C4-2B (cell line): ENCODE measurements around the gene H2AZ2.
"Not testable (repeated sequence)": the region's sequence is repeated elsewhere in the genome, so short reads cannot be mapped to it uniquely, and the experiment has no call there.

ENCODE experiments used
- H3K27ac ChIP-seq: fragments of 450-650 bp; 2 replicates; pipeline ENCODE4 v1.5.1; 2017
- ZFX ChIP-seq: fragments of 450-650 bp; IDR thresholded peaks from 2 replicates; pipeline ENCODE4 v1.6.1; 2017
- TF ChIP-seq, protein P1 (sequence below): fragments of 450-650 bp; conservative IDR thresholded peaks from 2 replicates; pipeline ENCODE4 v1.5.1; 2017; ENCODE audit warnings: mild to moderate bottlenecking

The H2AZ2 gene

DNA sequence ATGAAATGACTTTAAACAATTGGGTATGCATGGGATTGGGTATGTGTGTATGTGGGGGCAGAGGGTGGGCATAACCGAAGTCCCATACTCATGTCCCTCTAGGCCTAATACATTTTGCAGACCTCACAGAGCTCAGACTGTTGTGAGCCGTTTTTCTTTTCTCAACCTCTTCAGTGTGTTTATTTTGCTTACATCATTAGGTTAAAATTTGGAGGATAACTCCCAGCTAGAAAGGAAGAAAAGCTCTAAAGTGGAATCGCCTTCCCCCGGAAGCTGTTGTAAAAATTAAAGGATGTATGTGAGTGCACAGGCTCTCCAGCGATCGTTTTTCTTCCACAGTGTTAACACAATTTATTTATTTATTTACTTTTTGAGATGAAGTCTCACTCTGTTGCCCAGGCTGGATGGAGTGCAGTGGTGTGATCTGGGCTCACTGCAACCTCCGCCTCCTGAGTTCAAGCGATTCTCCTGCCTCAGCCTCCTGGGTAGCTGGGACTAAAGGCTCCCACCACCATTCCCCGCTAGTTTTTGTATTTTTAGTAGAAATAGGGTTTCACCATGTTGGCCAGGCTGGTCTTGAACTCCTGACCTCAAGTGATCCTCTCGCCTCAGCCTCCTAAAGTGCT lies 1.5 kb upstream of the H2AZ2 start:
- peak overlapping the region; percentile 87 for H3K27ac ChIP-seq
- TF ChIP-seq, protein P1, sequence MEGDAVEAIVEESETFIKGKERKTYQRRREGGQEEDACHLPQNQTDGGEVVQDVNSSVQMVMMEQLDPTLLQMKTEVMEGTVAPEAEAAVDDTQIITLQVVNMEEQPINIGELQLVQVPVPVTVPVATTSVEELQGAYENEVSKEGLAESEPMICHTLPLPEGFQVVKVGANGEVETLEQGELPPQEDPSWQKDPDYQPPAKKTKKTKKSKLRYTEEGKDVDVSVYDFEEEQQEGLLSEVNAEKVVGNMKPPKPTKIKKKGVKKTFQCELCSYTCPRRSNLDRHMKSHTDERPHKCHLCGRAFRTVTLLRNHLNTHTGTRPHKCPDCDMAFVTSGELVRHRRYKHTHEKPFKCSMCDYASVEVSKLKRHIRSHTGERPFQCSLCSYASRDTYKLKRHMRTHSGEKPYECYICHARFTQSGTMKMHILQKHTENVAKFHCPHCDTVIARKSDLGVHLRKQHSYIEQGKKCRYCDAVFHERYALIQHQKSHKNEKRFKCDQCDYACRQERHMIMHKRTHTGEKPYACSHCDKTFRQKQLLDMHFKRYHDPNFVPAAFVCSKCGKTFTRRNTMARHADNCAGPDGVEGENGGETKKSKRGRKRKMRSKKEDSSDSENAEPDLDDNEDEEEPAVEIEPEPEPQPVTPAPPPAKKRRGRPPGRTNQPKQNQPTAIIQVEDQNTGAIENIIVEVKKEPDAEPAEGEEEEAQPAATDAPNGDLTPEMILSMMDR = no peak
- no peak for TF ChIP-seq ZFX

DNA sequence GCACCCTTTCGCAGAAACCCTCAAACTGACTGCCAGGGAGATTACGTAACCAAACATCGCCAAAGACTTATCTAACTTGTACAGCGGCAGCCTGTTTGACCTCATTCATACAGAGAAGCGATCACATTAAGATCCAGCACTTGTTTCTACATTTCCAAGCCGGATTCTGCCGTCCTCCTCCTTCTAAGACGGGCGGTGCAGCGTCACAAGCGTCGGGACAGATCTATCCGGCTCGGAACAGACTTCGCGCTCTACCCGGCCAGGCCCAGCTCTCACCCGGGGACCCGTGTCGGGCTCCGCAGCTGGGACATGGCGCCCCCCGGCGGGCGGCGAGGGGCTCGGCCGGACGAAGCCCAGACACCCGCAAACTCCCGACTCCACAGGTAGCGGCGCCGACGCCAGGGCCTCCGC lies 373 bp downstream of the H2AZ2 start:
- peak overlapping the region; percentile 87 for H3K27ac ChIP-seq
- TF ChIP-seq ZFX = peak; percentile 75; the same call in 1 of the 2 replicates
- TF ChIP-seq, protein P1 = peak; percentile 92

GRCh38 chr7:44846816-44847508 lies 925 bp downstream of the H2AZ2 start:
- peak overlapping the region; percentile 87 for H3K27ac ChIP-seq
- TF ChIP-seq, protein P1 = no peak
- no peak for TF ChIP-seq ZFX

GRCh38 chr7:44846390-44846789 lies 1.5 kb downstream of the H2AZ2 start:
- peak overlapping the region; percentile 43 for H3K27ac ChIP-seq

GRCh38 chr7:44845451-44845850 lies 2.4 kb downstream of the H2AZ2 start:
- H3K27ac ChIP-seq = no peak overlapping the region
- TF ChIP-seq ZFX = no peak
- TF ChIP-seq, protein P1 = no peak

DNA sequence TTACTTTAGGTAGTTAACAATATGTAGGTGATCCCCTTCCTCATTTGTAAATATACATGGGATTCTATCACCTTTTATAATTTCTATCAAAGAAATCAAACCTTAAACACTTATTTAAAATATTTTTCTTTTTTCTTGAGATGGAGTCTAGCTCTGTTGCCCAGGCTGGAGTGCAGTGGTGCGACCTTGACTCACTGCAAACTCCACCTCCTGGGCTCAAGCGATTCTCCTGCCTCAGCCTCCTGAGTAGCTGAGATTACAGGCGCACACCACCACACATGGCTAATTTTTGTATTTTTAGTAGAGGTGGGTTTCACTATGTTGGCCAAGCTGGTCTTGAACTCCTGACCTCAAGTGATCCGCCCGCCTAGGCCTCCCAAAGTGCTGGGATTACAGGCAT lies 4.4 kb downstream of the H2AZ2 start:
- not testable (repeated sequence) for H3K27ac ChIP-seq

DNA sequence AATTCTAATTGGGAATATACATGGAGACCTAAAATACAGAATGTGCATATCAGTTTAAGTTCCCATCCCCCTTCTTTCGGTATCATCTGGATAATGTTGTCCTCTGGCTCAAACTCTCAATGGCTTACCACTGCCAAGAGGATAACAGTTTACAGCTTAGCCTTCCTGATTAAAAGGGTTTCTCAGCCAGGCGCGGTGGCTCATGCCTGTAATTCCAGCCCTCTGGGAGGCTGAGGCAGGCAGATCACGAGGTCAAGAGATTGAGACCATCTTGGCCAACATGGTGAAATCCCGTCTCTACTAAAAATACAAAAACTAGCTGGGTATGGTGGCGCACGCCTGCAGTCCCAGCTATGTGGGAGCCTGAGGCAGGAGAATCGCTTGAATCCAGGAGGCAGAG lies 5.2 kb downstream of the H2AZ2 start:
- not testable (repeated sequence) for H3K27ac ChIP-seq

DNA sequence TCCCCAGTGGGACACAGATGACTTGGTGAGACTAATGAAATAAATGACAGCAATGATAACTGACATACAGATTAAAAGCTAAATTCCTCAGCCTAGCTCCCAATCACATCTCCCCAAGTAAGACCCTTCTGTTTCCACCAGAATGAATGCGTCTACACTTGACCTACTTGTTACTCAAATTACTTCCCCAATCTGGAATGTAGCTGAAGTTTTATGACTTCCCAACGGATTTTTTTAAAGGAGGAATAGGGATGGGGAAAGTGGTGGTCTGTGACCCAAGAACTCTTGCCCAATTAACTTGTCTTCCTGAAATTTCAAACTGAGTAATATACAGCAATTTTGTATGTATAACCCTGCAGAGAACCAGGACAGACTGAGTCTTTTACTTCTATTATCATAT lies 9.1 kb downstream of the H2AZ2 start:
- TF ChIP-seq, protein P1 = no peak
- no peak for TF ChIP-seq ZFX
- no peak overlapping the region for H3K27ac ChIP-seq

DNA sequence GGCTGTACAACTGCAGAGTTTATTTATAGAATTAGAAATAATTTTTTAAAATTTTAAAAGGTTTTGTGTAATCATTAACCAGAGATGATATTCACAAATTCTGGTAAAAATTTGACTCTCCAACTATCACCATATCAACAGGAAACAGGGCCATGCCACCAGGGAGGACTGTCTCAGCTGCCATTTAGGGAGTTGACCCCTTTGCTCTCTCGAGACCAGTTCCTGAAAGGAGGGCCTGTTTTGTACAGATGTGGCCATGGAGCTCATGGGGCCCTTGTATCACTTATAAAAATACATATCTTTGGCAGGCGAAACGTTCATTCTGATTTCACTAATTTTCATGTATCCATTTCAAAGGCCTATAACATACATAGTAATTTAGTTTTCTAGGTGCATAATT lies 20.3 kb downstream of the H2AZ2 start:
- no peak overlapping the region for H3K27ac ChIP-seq
- TF ChIP-seq, protein P1 = no peak
- no peak for TF ChIP-seq ZFX
